ENCODE results near the gene FN1. TPM values are rescaled to one million over a fixed set of nuclear protein-coding genes. Genes with fewer than 3 reads are reported as not detected.

FN1 gene
- total RNA-seq, 2 donors from 2014 or later: 84.2 to 257 TPM

DNA sequence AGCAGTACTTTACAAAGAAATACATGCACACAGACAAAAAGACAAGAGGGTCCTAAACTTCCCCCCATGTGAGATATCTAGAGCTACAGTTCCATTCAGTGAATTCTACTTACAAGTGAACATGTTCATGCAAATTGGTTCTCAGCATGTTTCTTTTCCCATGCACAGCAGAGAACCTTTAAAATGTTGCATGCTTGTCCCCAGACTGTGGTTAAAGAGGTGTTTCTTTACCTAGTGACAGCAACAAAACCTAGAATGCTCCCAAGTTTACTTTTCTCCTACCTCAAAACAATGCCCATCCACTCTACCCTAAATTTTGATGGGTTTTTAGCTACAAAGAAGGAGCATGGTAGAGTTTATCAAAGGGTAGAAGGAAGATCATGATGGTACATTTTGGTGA lies 43.7 kb downstream of the FN1 start:
- Histone ChIP-seq H3K9me3 (no peaks in the 10 kb centered on the region), H3K4me1 (replicated peaks) (no peaks in the 10 kb centered on the region), H3K4me3 (no peak overlapping the region), H3K27me3 (replicated peaks; ENCODE audit: insufficient read depth) (no peaks in the 10 kb centered on the region), H3K27ac (no peak overlapping the region), H3K36me3 (no peaks in the 10 kb centered on the region)
- intact Hi-C loops (cut with DNase I): no loop called here
- DNase-seq (ENCODE audit: low spot score): no peak
- TF ChIP-seq, protein P1, sequence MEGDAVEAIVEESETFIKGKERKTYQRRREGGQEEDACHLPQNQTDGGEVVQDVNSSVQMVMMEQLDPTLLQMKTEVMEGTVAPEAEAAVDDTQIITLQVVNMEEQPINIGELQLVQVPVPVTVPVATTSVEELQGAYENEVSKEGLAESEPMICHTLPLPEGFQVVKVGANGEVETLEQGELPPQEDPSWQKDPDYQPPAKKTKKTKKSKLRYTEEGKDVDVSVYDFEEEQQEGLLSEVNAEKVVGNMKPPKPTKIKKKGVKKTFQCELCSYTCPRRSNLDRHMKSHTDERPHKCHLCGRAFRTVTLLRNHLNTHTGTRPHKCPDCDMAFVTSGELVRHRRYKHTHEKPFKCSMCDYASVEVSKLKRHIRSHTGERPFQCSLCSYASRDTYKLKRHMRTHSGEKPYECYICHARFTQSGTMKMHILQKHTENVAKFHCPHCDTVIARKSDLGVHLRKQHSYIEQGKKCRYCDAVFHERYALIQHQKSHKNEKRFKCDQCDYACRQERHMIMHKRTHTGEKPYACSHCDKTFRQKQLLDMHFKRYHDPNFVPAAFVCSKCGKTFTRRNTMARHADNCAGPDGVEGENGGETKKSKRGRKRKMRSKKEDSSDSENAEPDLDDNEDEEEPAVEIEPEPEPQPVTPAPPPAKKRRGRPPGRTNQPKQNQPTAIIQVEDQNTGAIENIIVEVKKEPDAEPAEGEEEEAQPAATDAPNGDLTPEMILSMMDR (IDR thresholded peaks at IDR 0.05): no peak

DNA sequence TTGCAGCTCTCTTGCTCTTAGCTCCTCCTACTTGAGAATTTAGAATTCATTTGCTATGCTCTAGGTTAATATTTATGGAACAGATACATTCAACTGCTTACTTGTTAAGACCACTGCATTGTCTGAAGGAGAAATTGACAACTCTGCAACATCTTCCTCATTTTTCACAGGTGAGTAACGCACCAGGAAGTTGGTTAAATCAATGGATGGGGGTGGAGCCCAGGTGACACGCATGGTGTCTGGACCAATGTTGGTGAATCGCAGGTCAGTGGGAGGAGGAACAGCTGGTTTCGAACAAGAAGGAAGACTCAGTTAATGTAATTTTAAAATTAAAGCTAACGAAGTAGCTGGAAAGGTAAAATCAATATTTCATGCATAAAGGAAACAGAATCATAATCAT lies 44.3 kb downstream of the FN1 start:
- Histone ChIP-seq H3K27me3 (replicated peaks; ENCODE audit: insufficient read depth) (no peaks in the 10 kb centered on the region), H3K4me3 (no peak overlapping the region), H3K9me3 (no peaks in the 10 kb centered on the region), H3K27ac (no peak overlapping the region), H3K4me1 (replicated peaks) (no peaks in the 10 kb centered on the region), H3K36me3 (no peaks in the 10 kb centered on the region)
- no peak for DNase-seq (ENCODE audit: low spot score)
- TF ChIP-seq, protein P1 (IDR thresholded peaks at IDR 0.05): no peak
- TF ChIP-seq POLR2AphosphoS5 (IDR thresholded peaks at IDR 0.05) (no peak), POLR2A (IDR thresholded peaks at IDR 0.05) (no peak)
- intact Hi-C loops (cut with DNase I): no loop called here
- WGBS: 94% methylated on average over 5 of the region's 5 CpGs

DNA sequence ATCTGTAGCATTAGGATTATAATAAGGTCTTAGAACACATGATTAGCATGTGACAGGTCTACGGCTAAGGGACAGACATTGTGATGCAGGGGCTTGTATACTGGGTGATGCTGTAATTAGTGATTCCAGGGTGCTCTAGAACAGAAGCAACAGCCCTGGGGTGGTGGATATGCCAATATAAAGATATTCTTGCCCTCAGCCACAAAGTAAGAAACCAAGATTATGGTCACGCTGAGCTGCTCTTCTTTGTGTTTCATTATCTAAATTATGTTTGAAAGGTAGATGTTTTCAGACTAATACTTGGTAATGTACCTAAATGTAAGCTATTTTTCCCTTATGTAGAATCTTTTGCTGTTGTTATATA lies 45.3 kb downstream of the FN1 start:
- DNase-seq (ENCODE audit: low spot score): no peak
- no peaks in the 10 kb centered on the region for H3K36me3 ChIP-seq
- no peak overlapping the region for H3K4me3 ChIP-seq
- H3K9me3 ChIP-seq: no peaks in the 10 kb centered on the region
- no peaks in the 10 kb centered on the region for H3K4me1 ChIP-seq (replicated peaks)
- TF ChIP-seq POLR2A (IDR thresholded peaks at IDR 0.05) (no peak), POLR2AphosphoS5 (IDR thresholded peaks at IDR 0.05) (no peak)
- TF ChIP-seq, protein P1 (IDR thresholded peaks at IDR 0.05): no peak
- intact Hi-C loops (cut with DNase I): no loop called here
- H3K27me3 ChIP-seq (replicated peaks; ENCODE audit: insufficient read depth): no peaks in the 10 kb centered on the region
- H3K27ac ChIP-seq: no peak overlapping the region
- WGBS: 93% methylated on average over 2 of the region's 2 CpGs

DNA sequence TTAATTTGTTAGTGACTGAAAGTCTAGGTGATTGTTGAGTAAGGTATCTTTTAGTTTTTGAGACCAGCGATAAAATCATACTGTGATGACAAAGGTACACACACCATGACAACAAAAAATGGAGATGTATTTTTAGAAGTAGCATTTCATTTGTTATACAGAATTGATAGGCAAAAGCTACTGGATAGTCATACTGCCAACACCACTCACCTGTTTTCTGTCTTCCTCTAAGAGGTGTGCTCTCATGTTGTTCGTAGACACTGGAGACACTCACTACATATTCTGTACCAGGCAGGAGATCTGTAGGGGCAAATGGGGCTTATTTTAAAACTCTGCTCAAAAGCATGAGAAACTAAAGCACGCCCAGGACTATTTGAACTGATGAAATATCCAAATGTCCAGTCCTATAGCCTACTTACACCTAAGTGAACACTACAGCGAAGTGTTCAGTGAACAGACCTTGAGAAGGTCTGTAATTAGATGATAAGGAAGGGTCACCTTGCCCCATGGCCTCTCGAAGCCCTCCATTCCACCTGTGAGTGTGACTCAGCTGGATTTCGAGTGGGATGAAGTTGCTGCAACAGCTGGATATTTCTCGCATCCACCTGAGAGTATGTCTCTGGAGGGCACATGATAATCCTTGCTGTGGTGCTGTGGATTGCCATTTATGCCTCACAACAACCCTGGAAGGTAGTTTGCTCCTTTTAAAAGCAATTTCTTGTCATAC lies 47.7 kb downstream of the FN1 start:
- no peaks in the 10 kb centered on the region for H3K27me3 ChIP-seq (replicated peaks; ENCODE audit: insufficient read depth)
- intact Hi-C loops (cut with DNase I): no loop called here
- no peaks in the 10 kb centered on the region for H3K4me1 ChIP-seq (replicated peaks)
- no peak overlapping the region for H3K27ac ChIP-seq
- 97% methylated on average over 7 of the region's 7 CpGs for WGBS
- TF ChIP-seq POLR2A (IDR thresholded peaks at IDR 0.05) (no peak), POLR2AphosphoS5 (IDR thresholded peaks at IDR 0.05) (no peak)
- TF ChIP-seq, protein P1 (IDR thresholded peaks at IDR 0.05): no peak
- H3K4me3 ChIP-seq: no peak overlapping the region
- no peaks in the 10 kb centered on the region for H3K36me3 ChIP-seq
- no peak for DNase-seq (ENCODE audit: low spot score)
- H3K9me3 ChIP-seq: no peaks in the 10 kb centered on the region

DNA sequence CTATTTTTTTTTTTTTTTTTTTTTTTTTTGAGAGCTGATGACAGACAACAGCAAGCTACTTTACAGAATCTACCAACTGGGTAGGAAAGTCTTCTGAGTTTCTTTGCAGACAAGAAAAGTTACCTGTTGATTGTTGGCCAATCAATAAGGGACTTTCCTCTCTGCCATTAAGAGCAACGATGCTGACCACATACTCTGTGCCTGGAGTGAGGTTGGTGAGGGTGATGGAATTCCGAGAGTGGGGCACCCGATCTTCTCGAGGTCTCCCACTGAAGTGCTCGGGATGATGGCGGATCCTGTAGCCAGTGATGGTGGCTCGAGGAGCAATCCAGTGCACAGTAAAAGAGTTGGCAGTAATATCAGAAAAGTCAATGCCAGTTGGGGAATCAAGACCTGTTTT lies 49.3 kb downstream of the FN1 start:
- intact Hi-C loops (cut with DNase I): no loop called here
- Histone ChIP-seq H3K9me3 (no peaks in the 10 kb centered on the region), H3K4me1 (replicated peaks) (no peaks in the 10 kb centered on the region), H3K4me3 (no peak overlapping the region), H3K27me3 (replicated peaks; ENCODE audit: insufficient read depth) (no peaks in the 10 kb centered on the region), H3K36me3 (no peaks in the 10 kb centered on the region), H3K27ac (no peak overlapping the region)
- WGBS: 97% methylated on average over 7 of the region's 7 CpGs
- no peak for DNase-seq (ENCODE audit: low spot score)
- TF ChIP-seq POLR2A (IDR thresholded peaks at IDR 0.05) (no peak), POLR2AphosphoS5 (IDR thresholded peaks at IDR 0.05) (no peak)
- TF ChIP-seq, protein P1 (IDR thresholded peaks at IDR 0.05): no peak

All from prostate gland (tissue), 2 donors.